Peyer's patch (tissue), 4 donors: ENCODE measurements around the gene MSL3.

Experiments used
- CTCF ChIP-seq, 6 experiments: fragments of 450-650 bp in 4 of 6; fragments of 200-600 bp in 2 of 6; sonication (generic) in 1 of 6; IDR thresholded peaks; one replicate each; pipeline ENCODE4 v1.5.1; 2017 to 2019; ENCODE audit warnings: antibody characterized with exemption in 6 of 6, mild to moderate bottlenecking in 3 of 6, moderate library complexity in 1 of 6
- POLR2A ChIP-seq, 2 donors: fragments of 450-650 bp; IDR thresholded peaks; one replicate each; pipeline ENCODE4 v1.5.1; 2017; ENCODE audit warnings: antibody characterized with exemption in 2 of 2, mild to moderate bottlenecking in 2 of 2, moderate library complexity in 2 of 2

GRCh38 chrX:11751261-11751660, 6.8 kb upstream of the MSL3 start:
- TF ChIP-seq CTCF (IDR thresholded peaks at IDR 0.05) (no peak), POLR2A (IDR thresholded peaks at IDR 0.05) (no peak)
